ENCODE results near the gene RIC8A. TPM values are rescaled to one million over a fixed set of nuclear protein-coding genes. Genes with fewer than 3 reads are reported as not detected.

Gene RIC8A
- total RNA-seq, 4 donors from 2014 or later = 69.0 to 118 (median 101) TPM

DNA sequence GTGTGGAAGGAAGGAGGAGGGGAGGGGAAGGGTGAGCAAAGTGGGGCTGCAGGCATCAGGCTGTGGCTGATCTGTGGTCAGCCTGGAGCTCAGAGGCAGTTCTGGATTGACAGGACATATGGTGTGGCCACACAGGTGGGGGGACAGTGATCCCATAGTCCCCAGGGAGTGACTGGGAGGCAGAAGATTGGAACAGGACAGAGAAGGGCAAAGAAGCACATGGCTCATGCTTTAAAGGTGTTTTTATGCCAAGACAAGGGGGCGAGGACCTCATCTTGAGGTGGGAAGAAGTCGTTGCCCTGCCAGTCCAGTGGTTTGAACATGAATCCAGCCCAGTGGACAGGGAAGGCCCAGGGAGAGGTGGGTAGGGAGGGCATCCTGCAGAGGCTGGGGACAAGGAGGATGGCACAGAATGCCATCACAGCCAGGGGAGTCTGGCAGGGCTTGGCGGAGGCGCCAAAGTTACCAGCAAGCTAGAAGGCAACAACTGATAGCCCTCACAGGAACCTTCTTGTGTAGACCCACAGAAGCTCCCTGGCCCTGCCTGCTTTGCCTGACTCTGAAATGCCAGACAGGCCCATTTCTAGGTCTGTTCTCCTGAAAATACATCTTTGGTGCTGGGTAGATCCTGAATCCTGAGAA is 3.4 kb upstream of the RIC8A start:
- peaks cover 3 to 48% (median 15%) of the 10 kb centered on the region in 4 donors for H3K4me1 ChIP-seq
- WGBS, 2 donors = 90 to 98% methylated on average over 4 of the region's 4 CpGs
- peaks cover 0 to 59% (median 3%) of the 10 kb centered on the region in 3 donors for H3K36me3 ChIP-seq
- no peak overlapping the region for H3K27ac ChIP-seq
- no peak overlapping the region for H3K4me3 ChIP-seq
- no peaks in the 10 kb centered on the region for H3K27me3 ChIP-seq
- no peak for DNase-seq (ENCODE audit: low spot score in 2 of 2)
- no peak for TF ChIP-seq CTCF (IDR thresholded peaks at IDR 0.05)
- TF ChIP-seq POLR2A (IDR thresholded peaks at IDR 0.05) = no peak
- TF ChIP-seq EP300 (IDR thresholded peaks at IDR 0.05) = no peak
- no peaks in the 10 kb centered on the region for H3K9me3 ChIP-seq

GRCh38 chr11:204587-205109 is 2.9 kb upstream of the RIC8A start:
- no peaks in the 10 kb centered on the region for H3K27me3 ChIP-seq
- no peak overlapping the region for H3K27ac ChIP-seq
- TF ChIP-seq POLR2A (IDR thresholded peaks at IDR 0.05) (no peak), CTCF (IDR thresholded peaks at IDR 0.05) (no peak), EP300 (IDR thresholded peaks at IDR 0.05) (no peak)
- peaks cover 0 to 60% (median 3%) of the 10 kb centered on the region in 3 donors for H3K36me3 ChIP-seq
- peaks cover 8 to 54% (median 21%) of the 10 kb centered on the region in 4 donors for H3K4me1 ChIP-seq
- no peak for DNase-seq (ENCODE audit: low spot score in 2 of 2)
- no peak overlapping the region for H3K4me3 ChIP-seq
- H3K9me3 ChIP-seq = no peaks in the 10 kb centered on the region
- WGBS, 2 donors = 78 to 80% methylated on average over 10 to 12 of the region's 12 CpGs

DNA sequence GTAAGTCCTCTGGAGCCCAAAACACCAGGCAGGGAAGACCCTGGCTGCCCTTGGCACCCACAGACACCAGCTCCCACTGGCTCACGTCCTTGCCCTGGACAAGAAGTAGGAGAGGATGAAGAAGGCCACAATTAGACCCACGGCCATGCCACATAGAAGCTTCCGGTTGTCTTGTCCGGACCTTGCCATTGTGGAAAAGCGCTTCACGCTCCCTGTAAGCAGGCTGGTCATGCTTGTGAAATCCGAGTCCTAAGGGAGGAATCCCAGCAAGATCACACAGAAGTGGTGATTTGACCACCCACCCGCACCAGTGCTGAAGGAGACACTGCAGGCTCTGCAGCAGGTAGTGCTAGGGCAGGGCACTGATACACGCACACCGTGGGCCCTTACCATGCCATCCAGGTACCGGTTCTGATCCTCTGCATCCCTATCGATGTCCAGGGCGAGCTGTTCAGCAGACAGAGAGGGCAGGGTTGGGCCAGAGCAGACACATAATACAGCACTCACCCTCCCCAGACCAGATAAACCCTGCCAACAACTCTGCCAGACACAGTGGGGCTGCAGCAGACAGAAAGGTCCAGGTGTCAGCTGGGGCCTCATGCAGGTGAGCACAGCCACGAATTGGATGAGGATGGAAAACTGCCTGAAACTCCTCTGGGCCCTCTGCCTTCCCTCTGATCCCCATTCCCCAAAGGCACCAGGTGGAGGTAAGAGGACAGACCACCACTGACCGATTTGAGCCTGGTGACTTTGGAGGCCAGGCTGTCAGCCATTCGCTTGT is 2.1 kb upstream of the RIC8A start:
- WGBS, 2 donors = 84 to 94% methylated on average over 11 to 16 of the region's 16 CpGs

GRCh38 chr11:206002-206384 is 1.5 kb upstream of the RIC8A start:
- no peak for TF ChIP-seq EP300 (IDR thresholded peaks at IDR 0.05)
- H3K9me3 ChIP-seq = no peaks in the 10 kb centered on the region
- peak overlapping the region; percentile 80 to 99 (median 91) for H3K4me3 ChIP-seq
- peak overlapping the region in 3 of 4 donors; percentile 98 to 100 (median 99) for H3K27ac ChIP-seq
- 72 to 74% methylated on average over 6 to 7 of the region's 7 CpGs for WGBS, 2 donors
- peaks cover 14 to 63% (median 28%) of the 10 kb centered on the region in 4 donors for H3K4me1 ChIP-seq
- no peaks in the 10 kb centered on the region for H3K27me3 ChIP-seq
- DNase-seq (ENCODE audit: low spot score in 2 of 2) = no peak
- peaks cover 0 to 60% (median 6%) of the 10 kb centered on the region in 3 donors for H3K36me3 ChIP-seq

More for the DNA sequence above, 2.1 kb upstream of the RIC8A start:
- H3K4me3 ChIP-seq = peak overlapping the region in 1 of 4 donors; percentile 80
- H3K27me3 ChIP-seq = no peaks in the 10 kb centered on the region
- TF ChIP-seq CTCF (IDR thresholded peaks at IDR 0.05) = no peak
- TF ChIP-seq EP300 (IDR thresholded peaks at IDR 0.05) = no peak
- no peak for TF ChIP-seq POLR2A (IDR thresholded peaks at IDR 0.05)
- no peak for DNase-seq (ENCODE audit: low spot score in 2 of 2)
- H3K27ac ChIP-seq = peak overlapping the region in 1 of 4 donors; percentile 98
- no peaks in the 10 kb centered on the region for H3K9me3 ChIP-seq
- peaks cover 14 to 61% (median 27%) of the 10 kb centered on the region in 4 donors for H3K4me1 ChIP-seq
- peaks cover 0 to 60% (median 3%) of the 10 kb centered on the region in 3 donors for H3K36me3 ChIP-seq

GRCh38 chr11:206526-207207 is 841 bp upstream of the RIC8A start:
- H3K36me3 ChIP-seq = peaks cover 4 to 60% (median 10%) of the 10 kb centered on the region in 3 donors
- no peaks in the 10 kb centered on the region for H3K9me3 ChIP-seq
- no peaks in the 10 kb centered on the region for H3K27me3 ChIP-seq
- H3K4me3 ChIP-seq = peak overlapping the region; percentile 80 to 99 (median 91)
- H3K27ac ChIP-seq = peak overlapping the region; percentile 98 to 100 (median 99)
- no peak for DNase-seq (ENCODE audit: low spot score in 2 of 2)
- peaks cover 14 to 68% (median 28%) of the 10 kb centered on the region in 4 donors for H3K4me1 ChIP-seq
- WGBS, 2 donors = 3 to 5% methylated on average over 18 to 21 of the region's 39 CpGs
- TF ChIP-seq EP300 (IDR thresholded peaks at IDR 0.05) (no peak), CTCF (IDR thresholded peaks at IDR 0.05) (no peak), POLR2A (IDR thresholded peaks at IDR 0.05) (no peak)
